ENCODE results near the gene HOXC6. TPM values are rescaled to one million over a fixed set of nuclear protein-coding genes. Genes with fewer than 3 reads are reported as not detected.

Gene HOXC6
- total and polyA plus RNA-seq, 2 of the 8 experiments (the other 6 are each of a cell fraction or from before 2014, with no cell fraction given): not detected

DNA sequence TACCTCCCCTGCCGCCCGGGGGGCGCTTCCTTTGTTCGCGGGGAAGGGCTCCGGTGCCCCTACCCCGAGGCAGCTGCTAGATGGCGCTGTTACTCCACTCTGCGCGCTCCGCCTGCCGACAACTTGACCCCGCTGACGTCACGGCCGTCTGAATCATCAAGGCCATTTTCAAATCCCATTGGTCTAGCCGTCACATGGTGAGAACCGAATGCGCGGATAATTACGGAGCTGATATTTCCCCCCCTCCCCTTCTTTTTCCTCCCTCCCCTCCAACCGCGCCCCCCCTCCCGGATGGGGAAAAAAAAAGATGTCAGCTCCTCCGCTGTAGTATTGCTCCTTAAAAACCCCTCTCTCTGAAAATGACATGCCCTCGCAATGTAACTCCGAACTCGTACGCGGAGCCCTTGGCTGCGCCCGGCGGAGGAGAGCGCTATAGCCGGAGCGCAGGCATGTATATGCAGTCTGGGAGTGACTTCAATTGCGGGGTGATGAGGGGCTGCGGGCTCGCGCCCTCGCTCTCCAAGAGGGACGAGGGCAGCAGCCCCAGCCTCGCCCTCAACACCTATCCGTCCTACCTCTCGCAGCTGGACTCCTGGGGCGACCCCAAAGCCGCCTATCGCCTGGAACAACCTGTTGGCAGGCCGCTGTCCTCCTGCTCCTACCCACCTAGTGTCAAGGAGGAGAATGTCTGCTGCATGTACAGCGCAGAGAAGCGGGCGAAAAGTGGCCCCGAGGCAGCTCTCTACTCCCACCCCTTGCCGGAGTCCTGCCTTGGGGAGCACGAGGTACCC lies 43.1 kb upstream of the HOXC6 start, which contains the start of gene HOXC10 (continued):
- TF ChIP-seq ASH2L (IDR thresholded peaks at IDR 0.05; ENCODE audit: low read length): peak; percentile 22
- TF ChIP-seq SP1 (IDR thresholded peaks at IDR 0.05; ENCODE audit: low read depth, low read length): 0 out of 2 replicates have a peak, but pooled peaks have one; percentile 41
- peak; percentile 69 for TF ChIP-seq RNF2 (IDR thresholded peaks at IDR 0.05; ENCODE audit: borderline replicate concordance, low read depth, low read length, missing control alignments, poor library complexity, severe bottlenecking)
- no peak for TF ChIP-seq POLR2AphosphoS5 (IDR thresholded peaks at IDR 0.05; ENCODE audit: low read depth, low read length)
- TF ChIP-seq MAX (IDR thresholded peaks at IDR 0.05): peak; percentile 70
- TF ChIP-seq CREB1 (IDR thresholded peaks at IDR 0.05): peak; percentile 94
- no peak for TF ChIP-seq FOSL1 (IDR thresholded peaks at IDR 0.05; ENCODE audit: insufficient read depth, low read depth, low read length)
- TF ChIP-seq USF2 (IDR thresholded peaks at IDR 0.05; ENCODE audit: low read length): peak; percentile 80
- TF ChIP-seq, protein P1, sequence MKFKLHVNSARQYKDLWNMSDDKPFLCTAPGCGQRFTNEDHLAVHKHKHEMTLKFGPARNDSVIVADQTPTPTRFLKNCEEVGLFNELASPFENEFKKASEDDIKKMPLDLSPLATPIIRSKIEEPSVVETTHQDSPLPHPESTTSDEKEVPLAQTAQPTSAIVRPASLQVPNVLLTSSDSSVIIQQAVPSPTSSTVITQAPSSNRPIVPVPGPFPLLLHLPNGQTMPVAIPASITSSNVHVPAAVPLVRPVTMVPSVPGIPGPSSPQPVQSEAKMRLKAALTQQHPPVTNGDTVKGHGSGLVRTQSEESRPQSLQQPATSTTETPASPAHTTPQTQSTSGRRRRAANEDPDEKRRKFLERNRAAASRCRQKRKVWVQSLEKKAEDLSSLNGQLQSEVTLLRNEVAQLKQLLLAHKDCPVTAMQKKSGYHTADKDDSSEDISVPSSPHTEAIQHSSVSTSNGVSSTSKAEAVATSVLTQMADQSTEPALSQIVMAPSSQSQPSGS (IDR thresholded peaks at IDR 0.05; ENCODE audit: low read length): peak; percentile 47; the same call in 1 of the 2 replicates
- peak; percentile 87 to 89 for TF ChIP-seq RAD21 (IDR thresholded peaks at IDR 0.05 in 1 of 2, conservative IDR thresholded peaks at IDR 0.05 in 1 of 2; ENCODE audit: low read depth in 2 of 2, low read length in 2 of 2)
- TF ChIP-seq YY1 (IDR thresholded peaks at IDR 0.05; ENCODE audit: low read depth, low read length): no peak
- no peak for TF ChIP-seq CBX5 (IDR thresholded peaks at IDR 0.05; ENCODE audit: low read depth, low read length)
- no peak for TF ChIP-seq HDAC6 (IDR thresholded peaks at IDR 0.05; ENCODE audit: low read depth, low read length)
- TF ChIP-seq, protein P2, sequence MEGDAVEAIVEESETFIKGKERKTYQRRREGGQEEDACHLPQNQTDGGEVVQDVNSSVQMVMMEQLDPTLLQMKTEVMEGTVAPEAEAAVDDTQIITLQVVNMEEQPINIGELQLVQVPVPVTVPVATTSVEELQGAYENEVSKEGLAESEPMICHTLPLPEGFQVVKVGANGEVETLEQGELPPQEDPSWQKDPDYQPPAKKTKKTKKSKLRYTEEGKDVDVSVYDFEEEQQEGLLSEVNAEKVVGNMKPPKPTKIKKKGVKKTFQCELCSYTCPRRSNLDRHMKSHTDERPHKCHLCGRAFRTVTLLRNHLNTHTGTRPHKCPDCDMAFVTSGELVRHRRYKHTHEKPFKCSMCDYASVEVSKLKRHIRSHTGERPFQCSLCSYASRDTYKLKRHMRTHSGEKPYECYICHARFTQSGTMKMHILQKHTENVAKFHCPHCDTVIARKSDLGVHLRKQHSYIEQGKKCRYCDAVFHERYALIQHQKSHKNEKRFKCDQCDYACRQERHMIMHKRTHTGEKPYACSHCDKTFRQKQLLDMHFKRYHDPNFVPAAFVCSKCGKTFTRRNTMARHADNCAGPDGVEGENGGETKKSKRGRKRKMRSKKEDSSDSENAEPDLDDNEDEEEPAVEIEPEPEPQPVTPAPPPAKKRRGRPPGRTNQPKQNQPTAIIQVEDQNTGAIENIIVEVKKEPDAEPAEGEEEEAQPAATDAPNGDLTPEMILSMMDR (IDR thresholded peaks at IDR 0.05; ENCODE audit: control extremely low read depth in 1 of 3, insufficient read depth in 1 of 3, low read depth in 1 of 3, low read length in 3 of 3): peak; percentile 84 to 97 (median 89)

All from H1 (cell line).